SK-MEL-5 (cell line): ENCODE data around the gene STX7. TPM values are rescaled to one million over a fixed set of nuclear protein-coding genes. Genes with fewer than 3 reads are reported as not detected.

ENCODE experiments used
- DNase-seq: peaks from one replicate; pipeline ENCODE4 v3.0.0-alpha.2; 2016; ENCODE audit warnings: low read depth, low spot score
- in situ Hi-C: cut with HindIII; loops from 2 replicates; pipeline ENCODE4 v1.10.0; 2016; ENCODE audit warnings: low sequenced_read_pairs, high pct_unique_total_duplicates, low pct_unique_long_range_greater_than_20kb
- small RNA-seq, 2 experiments: library from RNA; depleted of rRNA; stranded (forward); fragments of <200 nt; gene quantifications; one replicate each; pipeline ENCODE3, GENCODE V24; 2014
- total RNA-seq: library from RNA; depleted of rRNA; stranded (reverse); fragments of >200 nt; shearing (Covaris generic); gene quantifications from 2 replicates; pipeline ENCODE4 v1.2.3, GENCODE V29; 2014; rRNA removed

Gene STX7
- total RNA-seq, 1 experiment from 2014 or later = 87.6 TPM

GRCh38 chr6:132405143-132405915, 107.6 kb downstream of the STX7 start:
- in situ Hi-C loops = no loop called here
- DNase-seq = no peak

GRCh38 chr6:132404736-132405135, 108.2 kb downstream of the STX7 start:
- in situ Hi-C loops = no loop called here
- no peak for DNase-seq

- in situ Hi-C loops = no loop called here
- no peak for DNase-seq
Observed at GRCh38 chr6:132404330-132404729, 108.6 kb downstream of the STX7 start.

- DNase-seq = no peak
- in situ Hi-C loops = no loop called here
Observed at GRCh38 chr6:132401618-132402285, 111.2 kb downstream of the STX7 start.

- peak; percentile 37 for DNase-seq
Observed at GRCh38 chr6:132400883-132401617, 111.9 kb downstream of the STX7 start, which contains the start of gene MOXD1. Gene MOXD1 (minus strand): TSS chr6:132401475. CDS start chr6:132401426, 49 bp downstream.

GRCh38 chr6:132400555-132400882, 112.4 kb downstream of the STX7 start:
- in situ Hi-C loops = no loop called here
- no peak for DNase-seq

More at GRCh38 chr6:132400883-132401617, 111.9 kb downstream of the STX7 start, which contains the start of gene MOXD1:
- in situ Hi-C loops = no loop called here

- no peak for DNase-seq
- in situ Hi-C loops = no loop called here
Observed at GRCh38 chr6:132399376-132400074, 113.4 kb downstream of the STX7 start.

Small RNA genes within 50 kb of the gene (small RNA-seq; reads per million reads assigned to genes)
- 0 reads per million in 2 experiments for gene TAAR7P

Other genes starting within 250 kb of the STX7 start
- 17.2 and 17.6 TPM in 2 replicates for gene MOXD1, start 111.6 kb downstream of the STX7 start, total RNA-seq
- not detected in 2 replicates for gene TAAR9, start 25.2 kb upstream of the STX7 start, total RNA-seq
- gene TAAR8, start 39.6 kb upstream of the STX7 start, total RNA-seq = not detected in 2 replicates
- not detected in 2 replicates for gene TAAR6, start 57.2 kb upstream of the STX7 start, total RNA-seq
- gene TAAR5, start 76.6 kb upstream of the STX7 start, total RNA-seq = not detected in 2 replicates
- gene TAAR2, start 111.2 kb upstream of the STX7 start, total RNA-seq = not detected in 2 replicates
- gene TAAR1, start 146.1 kb upstream of the STX7 start, total RNA-seq = not detected in 2 replicates
- gene VNN1, start 200.9 kb upstream of the STX7 start, total RNA-seq = not detected in 2 replicates
- 0.08 and 0.34 TPM in 2 replicates for gene VNN2, start 244.8 kb upstream of the STX7 start, total RNA-seq